ENCODE data around the gene ATRNL1.
"Not testable (repeated sequence)": the region's sequence is repeated elsewhere in the genome, so short reads cannot be mapped to it uniquely, and the experiment has no call there.

Gene ATRNL1

GRCh38 chr10:115441907-115442545 lies 348.9 kb downstream of the ATRNL1 start:
- DNase-seq (ENCODE audit: insufficient read length, low spot score) (no peak), FAIRE-seq (no peak)
- no peak for TF ChIP-seq POLR2A (IDR thresholded peaks at IDR 0.05; ENCODE audit: low read depth, low read length)

GRCh38 chr10:115456812-115457211 lies 363.6 kb downstream of the ATRNL1 start:
- no peak for TF ChIP-seq POLR2A (IDR thresholded peaks at IDR 0.05; ENCODE audit: low read depth, low read length)
- no peak for FAIRE-seq

GRCh38 chr10:115483294-115483693 lies 390.1 kb downstream of the ATRNL1 start:
- FAIRE-seq: no peak
- no peak for TF ChIP-seq POLR2A (IDR thresholded peaks at IDR 0.05; ENCODE audit: low read depth, low read length)
- no peak for DNase-seq (ENCODE audit: insufficient read length, low spot score)

More at GRCh38 chr10:115456812-115457211, 363.6 kb downstream of the ATRNL1 start:
- no peak for DNase-seq (ENCODE audit: insufficient read length, low spot score)

- no peak for FAIRE-seq
Observed at GRCh38 chr10:115491526-115492140, 398.5 kb downstream of the ATRNL1 start.

GRCh38 chr10:115503546-115503945 lies 410.4 kb downstream of the ATRNL1 start:
- no peak for TF ChIP-seq POLR2A (IDR thresholded peaks at IDR 0.05; ENCODE audit: low read depth, low read length)
- FAIRE-seq (no peak), DNase-seq (ENCODE audit: insufficient read length, low spot score) (no peak)

More at GRCh38 chr10:115491526-115492140, 398.5 kb downstream of the ATRNL1 start:
- DNase-seq (ENCODE audit: insufficient read length, low spot score): no peak
- TF ChIP-seq POLR2A (IDR thresholded peaks at IDR 0.05; ENCODE audit: low read depth, low read length): no peak

GRCh38 chr10:115514895-115515294 lies 421.7 kb downstream of the ATRNL1 start:
- FAIRE-seq (no peak), DNase-seq (ENCODE audit: insufficient read length, low spot score) (no peak)
- no peak for TF ChIP-seq POLR2A (IDR thresholded peaks at IDR 0.05; ENCODE audit: low read depth, low read length)

GRCh38 chr10:115525141-115525540 lies 432.0 kb downstream of the ATRNL1 start:
- FAIRE-seq (no peak), DNase-seq (ENCODE audit: insufficient read length, low spot score) (no peak)
- TF ChIP-seq POLR2A (IDR thresholded peaks at IDR 0.05; ENCODE audit: low read depth, low read length): no peak

- not testable (repeated sequence) for FAIRE-seq
Observed at GRCh38 chr10:115527682-115528081, 434.5 kb downstream of the ATRNL1 start.

GRCh38 chr10:115536401-115536800 lies 443.2 kb downstream of the ATRNL1 start:
- DNase-seq (ENCODE audit: insufficient read length, low spot score); FAIRE-seq: not testable (repeated sequence)

More at GRCh38 chr10:115527682-115528081, 434.5 kb downstream of the ATRNL1 start:
- not testable (repeated sequence) for DNase-seq (ENCODE audit: insufficient read length, low spot score)

GRCh38 chr10:115539142-115539762 lies 446.1 kb downstream of the ATRNL1 start:
- DNase-seq (ENCODE audit: insufficient read length, low spot score) (no peak), FAIRE-seq (no peak)
- TF ChIP-seq POLR2A (IDR thresholded peaks at IDR 0.05; ENCODE audit: low read depth, low read length): no peak

- TF ChIP-seq POLR2A (IDR thresholded peaks at IDR 0.05; ENCODE audit: low read depth, low read length): no peak
- DNase-seq (ENCODE audit: insufficient read length, low spot score) (no peak), FAIRE-seq (no peak)
Observed at GRCh38 chr10:115555887-115556402, 462.8 kb downstream of the ATRNL1 start.

GRCh38 chr10:115558252-115558651 lies 465.1 kb downstream of the ATRNL1 start:
- DNase-seq (ENCODE audit: insufficient read length, low spot score) (no peak), FAIRE-seq (no peak)
- no peak for TF ChIP-seq POLR2A (IDR thresholded peaks at IDR 0.05; ENCODE audit: low read depth, low read length)

- TF ChIP-seq POLR2A (IDR thresholded peaks at IDR 0.05; ENCODE audit: low read depth, low read length): no peak
- DNase-seq (ENCODE audit: insufficient read length, low spot score): no peak
- no peak for FAIRE-seq
Observed at GRCh38 chr10:115566867-115567266, 473.7 kb downstream of the ATRNL1 start.

GRCh38 chr10:115572740-115573455 lies 479.7 kb downstream of the ATRNL1 start:
- TF ChIP-seq POLR2A (IDR thresholded peaks at IDR 0.05; ENCODE audit: low read depth, low read length): no peak
- DNase-seq (ENCODE audit: insufficient read length, low spot score) (peak; percentile 2), FAIRE-seq (no peak)

Data from H54 (cell line).